Endothelial cell of umbilical vein (primary cell): ENCODE data around the gene SPATA24. TPM values are rescaled to one million over a fixed set of nuclear protein-coding genes. Genes with fewer than 3 reads are reported as not detected.

Source experiments
- BruUV-seq: library from RNA; stranded (reverse); fragments of 400-500 nt; replicated peaks from 2 replicates; lab custom pipeline; 2021; lab: Mats Ljungman, UMichigan
- CTCF ChIA-PET: fragments of 300-600, 350-600 bp; sonication (Branson Sonifier 250); formaldehyde crosslinking; loops from one replicate; lab custom pipeline; 2021; ENCODE audit warnings: antibody characterized with exemption, inconsistent platforms; lab: Charles Lee
- POLR2A ChIA-PET: fragments of 300-600, 350-600 bp; sonication (Branson Sonifier 250); formaldehyde crosslinking; loops from one replicate; lab custom pipeline; 2021; ENCODE audit warnings: antibody characterized with exemption, inconsistent platforms; lab: Charles Lee
- DNase-seq: peaks from one replicate; pipeline ENCODE4 v3.0.0-alpha.2; 2011; ENCODE audit warnings: low read depth, low spot score
- FAIRE-seq: peaks from 2 replicates; lab custom pipeline; 2011; peaks lifted over from hg19 to GRCh38; lab: Jason Lieb, UNC
- H2AFZ ChIP-seq: 2 replicates; pipeline ENCODE4 v1.6.0; 2012; ENCODE audit warnings: low read depth, low read length, control low read depth, inconsistent platforms
- H3K27ac ChIP-seq: 2 replicates; pipeline ENCODE4 v1.5.1; 2011; ENCODE audit warnings: low read depth, mild to moderate bottlenecking, control low read depth, low read length, moderate library complexity; ENCODE audit not compliant: insufficient read depth
- H3K27me3 ChIP-seq, 2 experiments: 2 replicates each; pipeline versions ENCODE4 v1.6.0 to v1.6.1; 2011; ENCODE audit warnings: low read length in 2 of 2, mixed read lengths in 1 of 2; ENCODE audit not compliant: control insufficient read depth in 2 of 2, insufficient read depth in 2 of 2
- H3K36me3 ChIP-seq, 2 experiments: 2 replicates in 1 of 2; 3 replicates in 1 of 2; pipeline ENCODE4 v1.5.1; 2011; ENCODE audit warnings: low read length in 2 of 2, mild to moderate bottlenecking in 1 of 2, moderate library complexity in 1 of 2; ENCODE audit not compliant: control insufficient read depth in 2 of 2, insufficient read depth in 2 of 2; ENCODE audit errors: extremely low read depth in 1 of 2
- H3K4me1 ChIP-seq: 3 replicates; pipeline ENCODE4 v1.5.1; 2011; ENCODE audit warnings: mild to moderate bottlenecking, low read length; ENCODE audit not compliant: control insufficient read depth, insufficient read depth; ENCODE audit errors: extremely low read depth
- H3K4me2 ChIP-seq: 2 replicates; pipeline ENCODE4 v1.6.1; 2011; ENCODE audit warnings: low read length, control low read depth, mixed read lengths; ENCODE audit not compliant: insufficient read depth
- H3K4me3 ChIP-seq, 3 experiments: fragments of 200-600 bp in 1 of 3; sonication (generic), shearing (Covaris generic) in 1 of 3; replicated peaks in 1 of 3; 2 replicates each; pipeline ENCODE4 v1.5.1; 2011 to 2016; ENCODE audit warnings: control low read depth in 3 of 3, low read length in 3 of 3, mild to moderate bottlenecking in 2 of 3, inconsistent platforms in 1 of 3, low read depth in 1 of 3, moderate library complexity in 1 of 3; ENCODE audit not compliant: insufficient read depth in 1 of 3
- H3K79me2 ChIP-seq: 2 replicates; pipeline ENCODE4 v1.6.0; 2012; ENCODE audit warnings: low read length, inconsistent platforms; ENCODE audit not compliant: control insufficient read depth, insufficient read depth
- H3K9ac ChIP-seq: replicated peaks from 2 replicates; pipeline ENCODE3; 2011; ENCODE audit warnings: low read length, control low read depth; ENCODE audit not compliant: insufficient read depth; ENCODE audit errors: extremely low read depth
- H3K9me1 ChIP-seq: replicated peaks from 3 replicates; pipeline ENCODE4 v1.6.0; 2011; ENCODE audit warnings: mild to moderate bottlenecking, low read length; ENCODE audit not compliant: control insufficient read depth, insufficient read depth; ENCODE audit errors: extremely low read depth
- H3K9me3 ChIP-seq: replicated peaks from 2 replicates; pipeline ENCODE4 v1.5.1; 2012; ENCODE audit warnings: low read length, inconsistent platforms; ENCODE audit not compliant: control insufficient read depth, insufficient read depth
- H4K20me1 ChIP-seq: replicated peaks from 2 replicates; pipeline ENCODE3; 2011; ENCODE audit warnings: mild to moderate bottlenecking, low read length; ENCODE audit not compliant: control insufficient read depth, insufficient read depth; ENCODE audit errors: extremely low read depth
- CTCF ChIP-seq, 2 donors: IDR thresholded peaks; 1 replicate in 1 of 2; 2 replicates in 1 of 2; pipeline ENCODE4 v1.5.1; 2011; ENCODE audit warnings: low read length in 2 of 2, mild to moderate bottlenecking in 2 of 2, moderate library complexity in 2 of 2, control low read depth in 1 of 2, inconsistent platforms in 1 of 2, low read depth in 1 of 2; ENCODE audit not compliant: insufficient read depth in 1 of 2; ENCODE audit errors: extremely low read depth in 1 of 2
- EZH2 ChIP-seq: IDR thresholded peaks from 2 replicates; pipeline ENCODE4 v1.6.1; 2012; ENCODE audit warnings: borderline replicate concordance, low read depth, mild to moderate bottlenecking, moderate library complexity, low read length, inconsistent platforms; ENCODE audit not compliant: severe bottlenecking
- FOS ChIP-seq: IDR thresholded peaks from 2 replicates; pipeline ENCODE4 v1.6.1; 2011; ENCODE audit warnings: mild to moderate bottlenecking, low read length, moderate library complexity, borderline replicate concordance; ENCODE audit not compliant: insufficient read depth
- GATA2 ChIP-seq: IDR thresholded peaks from 2 replicates; pipeline ENCODE4 v1.7.0; 2011; ENCODE audit warnings: low read depth, mild to moderate bottlenecking, moderate library complexity, mixed read lengths, low read length; ENCODE audit not compliant: insufficient read length, insufficient read depth
- JUN ChIP-seq: IDR thresholded peaks from 2 replicates; pipeline ENCODE4 v1.6.1; 2011; ENCODE audit warnings: borderline replicate concordance, low read depth; ENCODE audit not compliant: insufficient read length, insufficient read depth
- MAX ChIP-seq: IDR thresholded peaks from 2 replicates; pipeline ENCODE4 v1.6.1; 2011; ENCODE audit not compliant: insufficient read depth, insufficient read length
- MYC ChIP-seq: IDR thresholded peaks from one replicate; pipeline ENCODE4 v1.6.1; 2011; ENCODE audit warnings: mild to moderate bottlenecking, low read depth, low read length
- POLR2A ChIP-seq: IDR thresholded peaks from 2 replicates; pipeline ENCODE4 v1.6.1; 2012; ENCODE audit warnings: low read depth, mild to moderate bottlenecking, control low read depth, low read length
- POLR2AphosphoS5 ChIP-seq: IDR thresholded peaks from 2 replicates; pipeline ENCODE4 v1.6.1; 2012; ENCODE audit warnings: low read depth, mild to moderate bottlenecking, control low read depth, low read length, moderate library complexity; ENCODE audit not compliant: insufficient read depth
- dilution Hi-C: fragments of 300-500 bp; cut with MboI; formaldehyde crosslinking; loops from one replicate; pipeline ENCODE4 v1.15.0; 2019; ENCODE audit warnings: low sequenced_read_pairs; ENCODE audit not compliant: extremely low pct_ligation_motif_present
- intact Hi-C: fragments of 100-400 bp; cut with micrococcal nuclease; formaldehyde crosslinking; loops from one replicate; pipeline ENCODE4 v1.10.0; 2022
- polyA plus RNA-seq, 4 experiments: library from polyadenylated mRNA; depleted of rRNA in 3 of 4; stranded (reverse) in 3 of 4; unstranded in 1 of 4; fragments of >200 nt; gene quantifications; 2 replicates each; pipeline versions ENCODE4 v1.2.1 to v1.2.3, GENCODE V29; 2011 to 2012; ENCODE audit warnings: missing spikeins in 1 of 4
- total RNA-seq: library from RNA; stranded (reverse); gene quantifications from 2 replicates; pipeline ENCODE4 v1.2.3, GENCODE V29; 2021

The SPATA24 gene
- total and polyA plus RNA-seq, 2 donors (not counting 3 experiments of a cell fraction or from before 2014, with no cell fraction given) = 3.2 to 7.9 TPM

GRCh38 chr5:139425497-139425896 is 21.6 kb upstream of the SPATA24 start:
- H3K27me3 ChIP-seq = no peaks in the 10 kb centered on the region
- intact Hi-C loops = no loop called here
- H3K9me3 ChIP-seq = no peaks in the 10 kb centered on the region
- no peak overlapping the region for H3K4me3 ChIP-seq
- dilution Hi-C loops = no loop called here
- no TSS peak for BruUV-seq
- POLR2A ChIA-PET = no interaction called here
- H3K4me2 ChIP-seq = no peak overlapping the region
- TF ChIP-seq JUN = no peak
- TF ChIP-seq POLR2A = no peak
- no peak for TF ChIP-seq MYC
- no peak for TF ChIP-seq GATA2
- TF ChIP-seq CTCF (IDR thresholded peaks at IDR 0.05; ENCODE audit: extremely low read depth in 1 of 2, insufficient read depth in 1 of 2, low read depth in 1 of 2, low read length in 2 of 2) = no peak
- TF ChIP-seq EZH2 = no peak
- no peak for TF ChIP-seq POLR2AphosphoS5
- no peak for TF ChIP-seq FOS
- no peak for TF ChIP-seq MAX
- DNase-seq (no peak), FAIRE-seq (no peak)
- H4K20me1 ChIP-seq = no peaks in the 10 kb centered on the region
- no peaks in the 10 kb centered on the region for H3K4me1 ChIP-seq
- no peaks in the 10 kb centered on the region for H3K79me2 ChIP-seq
- CTCF ChIA-PET = interaction anchor here (1.4 to 9.0 kb wide), 4 partner anchors 10 to 86 kb away, joined by 3 to 191 read pairs (median 4); no protein-coding TSS in a partner anchor
- H3K27ac ChIP-seq = no peak overlapping the region
- no peak overlapping the region for H2AFZ ChIP-seq
- no peaks in the 10 kb centered on the region for H3K9me1 ChIP-seq
- H3K9ac ChIP-seq = no peak overlapping the region
- H3K36me3 ChIP-seq = peaks cover 5 to 31% of the 10 kb centered on the region in 2 experiments
